HG02852 (cell line): ENCODE results near the gene SCAPER.

Experiments
- ATAC-seq: cut with Tn5 transposase; IDR thresholded peaks from one replicate; pipeline ENCODE4 v1.9.1; 2021; ENCODE audit warnings: mild to moderate bottlenecking, moderate library complexity; ENCODE audit not compliant: unreplicated experiment

The SCAPER gene

GRCh38 chr15:76682833-76683232, 222.3 kb downstream of the SCAPER start:
- no peak for ATAC-seq

- no peak for ATAC-seq
These were observed 222.9 kb downstream of the SCAPER start for GRCh38 chr15:76682259-76682658.

- ATAC-seq: no peak
These were observed 226.4 kb downstream of the SCAPER start for GRCh38 chr15:76678766-76679165.

- no peak for ATAC-seq
These were observed 230.3 kb downstream of the SCAPER start for GRCh38 chr15:76674883-76675282.

GRCh38 chr15:76669521-76670207, 235.5 kb downstream of the SCAPER start:
- no peak for ATAC-seq

- no peak for ATAC-seq
These were observed 236.2 kb downstream of the SCAPER start for GRCh38 chr15:76668900-76669299.

GRCh38 chr15:76667943-76668715, 237.0 kb downstream of the SCAPER start:
- no peak for ATAC-seq

DNA sequence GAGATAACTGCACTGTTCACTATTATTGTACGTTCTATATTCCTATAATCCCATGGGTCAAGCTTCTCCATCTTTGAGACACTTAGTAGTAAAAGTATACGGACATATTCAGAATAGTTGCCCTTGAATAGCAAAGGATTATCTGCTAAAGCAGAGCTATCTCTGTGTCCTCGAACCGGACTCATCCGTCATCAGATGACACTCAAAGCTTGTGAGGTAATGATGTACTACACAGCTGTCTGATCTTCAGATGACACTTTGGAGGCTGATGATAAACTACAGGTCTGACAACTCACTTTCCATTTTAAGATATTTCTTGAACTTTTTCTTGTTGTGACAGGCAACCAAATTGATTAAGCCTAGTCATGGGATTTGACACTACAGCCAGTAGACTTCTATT, 240.2 kb downstream of the SCAPER start:
- ATAC-seq: no peak

- ATAC-seq: no peak
These were observed 240.7 kb downstream of the SCAPER start for GRCh38 chr15:76664411-76664810.

DNA sequence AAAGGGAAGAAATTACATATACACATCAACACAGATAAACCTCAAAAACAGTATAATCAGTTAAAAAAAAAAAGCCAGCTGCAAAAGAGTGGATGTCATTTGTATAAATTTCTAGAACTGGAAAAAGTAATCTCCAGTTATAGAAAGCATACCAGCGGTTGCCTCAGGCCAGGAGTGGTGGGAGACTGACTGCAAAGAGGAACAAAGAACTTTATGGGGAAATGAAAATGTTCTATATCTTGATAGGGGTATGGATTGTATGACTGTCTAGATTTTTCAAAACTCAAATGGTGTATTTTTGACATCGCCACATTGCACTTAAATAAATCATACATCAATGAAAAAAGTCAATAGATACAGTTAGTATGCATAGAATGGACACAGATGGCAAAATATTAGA, 241.6 kb downstream of the SCAPER start:
- ATAC-seq: no peak

- no peak for ATAC-seq
These were observed 256.3 kb downstream of the SCAPER start for GRCh38 chr15:76648732-76649444.

DNA sequence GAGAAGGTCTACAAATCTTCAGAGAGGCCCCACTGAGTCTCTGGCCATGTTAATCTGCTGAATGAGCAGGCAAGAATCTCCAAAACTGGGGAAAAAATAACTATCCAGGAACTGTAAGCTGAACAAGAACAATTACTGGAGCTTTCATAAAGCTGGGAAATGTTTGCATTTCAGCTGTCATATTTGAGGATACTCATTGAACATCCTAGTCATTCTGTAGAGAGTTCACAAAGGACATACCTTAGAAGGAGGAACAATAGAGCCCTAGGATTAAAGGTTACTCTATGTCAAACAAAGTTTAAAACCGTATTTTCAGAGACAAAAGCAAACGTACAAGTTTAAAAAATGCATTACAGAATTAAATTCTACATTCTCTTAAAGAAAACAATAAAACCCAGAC, 257.5 kb downstream of the SCAPER start:
- no peak for ATAC-seq

DNA sequence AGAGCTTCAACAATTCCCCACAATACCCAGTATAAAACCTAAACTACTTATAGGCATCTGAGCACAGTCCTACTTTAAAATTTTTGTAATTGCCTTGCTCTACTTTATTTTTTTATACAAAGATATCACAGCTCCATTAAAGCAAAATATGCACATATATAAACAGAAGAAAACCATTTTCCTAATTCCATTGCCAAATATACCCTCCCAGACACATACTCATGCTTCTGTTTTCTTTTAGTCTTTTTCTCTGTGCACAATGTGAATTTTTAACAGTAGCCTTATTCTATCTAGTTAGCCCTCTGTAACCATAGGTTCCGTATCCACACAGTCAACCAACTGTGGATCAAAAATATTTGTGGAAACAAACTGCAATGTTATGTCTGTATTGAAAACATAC, 260.5 kb downstream of the SCAPER start:
- ATAC-seq: no peak

GRCh38 chr15:76642671-76643070, 262.5 kb downstream of the SCAPER start:
- no peak for ATAC-seq

DNA sequence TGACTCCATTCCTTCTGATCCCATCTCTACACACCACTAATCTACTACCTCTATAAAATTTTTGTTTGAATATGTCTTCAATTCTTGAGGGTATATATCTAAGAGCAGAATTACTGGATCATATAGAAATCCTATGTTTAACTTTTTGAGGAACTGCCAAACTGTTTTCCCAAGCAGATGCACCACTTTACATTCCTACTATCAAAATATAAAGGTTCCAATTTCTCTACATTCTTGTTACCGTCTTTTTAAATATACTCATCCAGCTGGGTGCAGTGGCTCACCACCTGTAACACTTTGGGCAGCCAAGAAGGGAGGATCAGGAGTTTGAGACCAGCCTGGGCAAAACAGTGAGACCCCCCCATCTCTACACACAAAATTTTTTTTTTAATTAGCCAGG, 268.0 kb downstream of the SCAPER start:
- ATAC-seq: no peak

DNA sequence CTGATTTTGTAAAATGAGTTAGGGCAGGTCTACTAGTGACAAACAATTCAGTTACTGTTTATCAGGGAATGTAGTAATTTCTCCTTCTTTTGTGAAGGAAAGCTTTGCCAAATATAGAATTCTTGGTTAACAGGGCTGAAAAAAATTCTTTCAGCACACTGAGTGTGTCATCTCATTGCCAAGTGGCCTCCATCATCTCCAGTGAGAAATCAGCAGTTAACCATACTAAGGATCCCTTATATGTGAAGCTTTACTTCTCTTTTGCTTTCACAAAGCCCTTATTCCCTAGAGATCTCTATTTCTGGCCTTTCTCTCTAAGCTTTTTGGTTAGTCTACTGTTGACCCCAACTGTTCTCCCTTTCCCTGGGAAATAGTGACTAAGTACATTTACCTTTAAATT, 269.1 kb downstream of the SCAPER start:
- ATAC-seq: no peak

- no peak for ATAC-seq
These were observed 278.5 kb downstream of the SCAPER start for GRCh38 chr15:76626611-76627010.

DNA sequence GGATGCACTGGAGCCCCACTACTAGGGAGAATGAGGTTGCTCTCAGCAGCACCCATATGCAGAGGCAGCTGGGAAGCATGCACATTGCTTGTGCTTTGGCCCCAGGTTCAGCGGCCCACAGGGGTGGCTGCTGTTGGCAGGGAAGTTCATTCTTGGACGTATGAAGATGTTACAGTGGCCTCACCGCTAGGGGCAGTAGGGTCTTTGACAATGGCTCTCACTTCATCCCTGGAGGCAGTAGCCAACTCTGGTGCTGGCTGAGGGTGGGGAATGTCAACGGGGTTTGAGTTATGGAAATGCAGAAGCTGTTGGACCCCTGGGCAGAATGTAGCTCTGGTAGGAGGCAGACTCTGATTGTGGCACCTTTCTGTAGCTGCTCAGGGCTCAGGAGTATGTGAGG, 279.9 kb downstream of the SCAPER start:
- ATAC-seq: no peak

- no peak for ATAC-seq
These were observed 290.4 kb downstream of the SCAPER start for GRCh38 chr15:76614725-76615124.

GRCh38 chr15:76588811-76589747, 316.1 kb downstream of the SCAPER start:
- ATAC-seq: no peak

DNA sequence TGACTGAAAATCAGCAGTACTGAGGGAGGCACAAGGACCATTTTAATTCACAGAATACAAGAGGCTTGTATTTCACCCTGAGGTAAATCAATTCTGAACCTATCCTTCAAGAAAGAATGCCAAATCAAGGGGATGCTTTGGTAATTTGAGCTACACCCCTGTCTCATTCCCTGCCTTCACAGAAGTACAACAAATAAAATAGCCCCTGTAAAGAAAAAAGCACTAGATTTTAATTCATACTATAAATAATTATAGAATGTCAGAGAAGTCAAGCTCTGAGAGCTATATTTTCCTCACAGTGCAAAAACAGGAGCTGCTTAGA, 319.6 kb downstream of the SCAPER start:
- ATAC-seq: no peak
